HG02678 (cell line): Measurements from ENCODE around the gene SIX6.
"Not testable (repeated sequence)": the region's sequence is repeated elsewhere in the genome, so short reads cannot be mapped to it uniquely, and the experiment has no call there.

Experiments
- ATAC-seq: cut with Tn5 transposase; IDR thresholded peaks from one replicate; pipeline ENCODE4 v1.9.1; 2021; ENCODE audit warnings: mild to moderate bottlenecking, moderate library complexity; ENCODE audit not compliant: unreplicated experiment

SIX6 gene

DNA sequence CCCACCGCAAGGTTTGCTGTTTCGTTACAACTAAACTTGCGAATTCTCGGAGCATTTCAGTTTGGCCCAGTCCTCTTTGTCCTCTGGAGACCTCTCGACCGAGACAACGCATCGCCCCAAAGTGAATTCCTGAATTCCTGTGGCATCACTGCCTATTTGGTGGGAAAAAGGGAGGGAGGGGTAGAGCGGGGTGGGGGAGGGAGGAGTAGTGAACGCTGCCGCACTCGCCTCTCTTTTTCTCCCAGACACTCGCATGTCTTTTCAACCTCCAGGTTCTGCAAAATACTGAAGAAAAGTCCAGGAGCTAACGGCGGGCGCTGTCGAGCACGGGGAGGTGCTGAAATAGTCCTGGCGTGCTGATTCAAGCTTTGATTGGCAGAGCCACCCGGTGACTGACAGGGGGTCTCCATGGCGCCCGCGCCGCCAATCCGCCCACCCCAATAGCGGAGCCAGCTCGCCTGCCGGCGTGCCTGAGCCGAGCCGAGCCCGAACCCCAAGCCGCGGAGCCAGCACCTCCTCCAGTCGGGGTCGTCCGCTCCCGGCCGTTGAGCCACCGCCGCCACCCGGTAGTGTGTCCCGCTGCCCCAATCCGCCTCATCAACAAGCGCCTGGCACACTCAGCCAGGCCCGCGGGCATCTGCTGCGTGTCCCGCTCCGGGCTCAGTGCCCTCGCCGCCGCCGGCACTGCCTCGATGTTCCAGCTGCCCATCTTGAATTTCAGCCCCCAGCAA lies at the start of gene SIX6:
TSS of gene SIX6 (plus strand) at position 440 of the 731 bp plus-strand sequence. CDS start at position 693, 253 bp downstream.
- ATAC-seq = no peak

DNA sequence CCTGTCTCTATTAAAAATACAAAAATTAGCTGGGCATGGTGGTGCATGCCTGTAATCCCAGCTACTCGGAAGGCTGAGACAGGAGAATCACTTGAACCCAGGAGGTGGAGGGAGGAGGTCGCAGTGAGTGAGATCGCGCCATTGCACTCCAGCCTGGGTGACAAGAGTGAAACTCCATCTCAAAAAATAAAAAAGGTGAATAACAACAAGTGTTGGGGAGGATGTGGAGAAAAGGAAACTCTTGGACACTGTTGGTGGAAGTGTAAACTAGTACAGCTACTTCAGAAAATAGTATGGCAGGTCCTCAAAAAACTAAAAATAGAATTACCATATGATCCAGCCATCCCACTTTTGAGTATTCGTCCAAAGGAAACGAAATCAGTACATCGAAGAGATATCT lies 28.7 kb upstream of the SIX6 start:
- ATAC-seq = not testable (repeated sequence)

DNA sequence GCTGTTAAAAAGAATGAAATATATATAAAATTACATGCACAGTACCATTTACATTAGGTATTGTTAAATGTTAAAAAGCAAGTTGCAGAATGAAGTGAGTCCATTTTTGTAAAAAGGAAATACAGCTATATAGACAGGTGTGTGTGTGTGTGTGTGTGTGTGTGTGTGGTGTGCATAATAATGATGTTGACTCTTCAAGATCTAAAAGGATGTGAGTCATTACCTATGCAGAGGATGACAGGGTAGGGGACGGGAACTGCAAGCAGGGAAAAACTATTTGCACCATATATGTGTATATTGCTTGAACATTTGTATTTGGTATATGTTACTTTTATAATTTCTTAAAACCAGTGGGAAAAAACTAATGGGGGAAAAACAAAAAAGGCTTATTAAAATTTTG lies 26.2 kb upstream of the SIX6 start:
- no peak for ATAC-seq

GRCh38 chr14:60485057-60485597 lies 23.8 kb upstream of the SIX6 start:
- no peak for ATAC-seq

DNA sequence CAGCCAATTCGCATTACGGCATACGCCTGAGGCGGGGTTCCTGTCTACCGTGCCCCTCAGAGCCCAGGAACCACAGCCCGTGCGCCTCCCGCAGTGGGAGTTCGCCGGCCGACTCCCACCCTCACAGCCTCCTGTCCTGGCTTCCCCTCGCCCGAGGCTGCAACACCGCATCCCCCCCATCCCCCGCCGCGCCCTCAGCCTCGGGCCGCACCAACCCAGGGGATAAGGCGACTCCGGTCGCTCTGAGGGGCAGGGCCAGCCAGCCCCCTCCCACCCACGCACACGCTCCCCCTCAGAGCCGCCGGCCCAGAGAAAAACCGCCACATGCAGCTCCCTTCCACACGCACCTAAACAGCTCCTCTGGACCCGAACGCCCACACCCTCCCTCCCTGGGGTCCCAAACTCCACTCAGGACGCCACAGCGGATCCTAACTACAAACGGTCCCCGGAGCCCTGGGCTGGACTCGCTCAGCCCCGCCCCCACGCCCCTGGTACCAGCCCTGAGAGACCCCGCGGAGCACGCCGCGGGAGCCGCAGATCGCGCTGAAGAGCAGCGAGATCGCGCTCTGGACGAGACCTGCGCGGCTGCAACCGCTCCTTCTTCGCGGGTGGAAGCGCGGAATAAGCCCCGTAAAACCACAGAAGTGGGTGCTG lies 23.2 kb upstream of the SIX6 start, which contains the start of gene C14orf39:
TSS of gene C14orf39 (minus strand) at position 466 of the 654 bp plus-strand sequence. CDS start 985 bp downstream, outside the sequence.
- ATAC-seq = no peak

DNA sequence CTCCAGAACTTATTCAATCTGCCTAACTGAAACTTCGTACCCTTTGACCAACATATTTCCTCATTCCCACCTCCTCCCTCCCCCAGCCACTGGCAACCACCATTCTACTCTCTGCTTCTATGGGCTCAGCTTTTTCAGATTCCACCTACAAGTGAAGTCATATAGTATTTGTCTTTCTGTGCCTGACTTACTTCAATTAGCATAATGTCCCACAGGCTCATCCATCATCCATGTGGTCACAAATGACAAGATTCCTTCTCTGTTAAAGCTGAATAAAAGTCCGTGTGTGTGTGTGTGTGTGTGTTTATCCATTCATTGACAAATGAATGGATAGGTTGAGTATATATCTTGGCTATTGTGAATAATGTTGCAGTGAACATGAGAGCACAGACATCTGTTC lies 21.7 kb upstream of the SIX6 start:
- no peak for ATAC-seq

GRCh38 chr14:60488175-60488574 lies 20.8 kb upstream of the SIX6 start:
- ATAC-seq = no peak

- no peak for ATAC-seq
These were observed 18.7 kb upstream of the SIX6 start for GRCh38 chr14:60490270-60490669.

DNA sequence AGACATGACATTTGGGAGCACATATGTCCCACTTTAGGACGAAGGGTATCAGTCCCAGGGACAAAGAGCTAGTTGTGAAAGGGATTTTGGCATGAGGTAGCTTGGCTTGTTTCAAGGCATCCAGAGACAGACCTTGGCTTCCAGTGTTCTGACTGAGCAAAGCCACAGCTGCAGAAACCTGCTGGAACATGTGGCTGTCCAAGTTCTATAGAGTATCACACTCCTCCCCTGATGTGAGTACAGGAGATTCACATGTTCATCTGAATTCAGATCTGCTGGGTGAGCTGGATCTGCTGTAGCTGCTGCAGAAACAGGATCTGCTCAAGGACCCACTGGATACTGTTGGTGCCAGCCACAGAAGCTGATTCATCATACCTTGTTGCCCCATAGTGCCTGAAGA lies 13.0 kb upstream of the SIX6 start:
- no peak for ATAC-seq

DNA sequence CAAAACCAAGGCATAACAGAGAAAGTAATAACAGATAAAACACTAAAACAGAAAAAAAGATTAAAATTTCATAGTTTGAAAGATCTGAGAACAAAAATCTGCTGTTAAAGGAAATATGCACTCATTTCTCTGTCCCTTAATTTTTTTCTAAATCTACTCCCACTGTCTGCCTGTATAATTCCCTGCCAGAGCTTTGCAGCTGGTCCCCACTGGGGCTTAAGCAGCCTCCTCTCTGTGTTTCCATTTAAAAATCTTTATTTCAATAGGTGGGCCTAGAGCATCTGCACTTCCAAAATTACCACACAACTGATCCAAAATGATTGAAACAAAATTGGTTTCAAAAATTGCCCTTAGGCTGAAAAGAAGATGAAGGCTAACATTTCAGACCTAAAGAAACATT lies 6.4 kb upstream of the SIX6 start:
- no peak for ATAC-seq

- ATAC-seq = no peak
These were observed 3.5 kb upstream of the SIX6 start for GRCh38 chr14:60505448-60505847.

DNA sequence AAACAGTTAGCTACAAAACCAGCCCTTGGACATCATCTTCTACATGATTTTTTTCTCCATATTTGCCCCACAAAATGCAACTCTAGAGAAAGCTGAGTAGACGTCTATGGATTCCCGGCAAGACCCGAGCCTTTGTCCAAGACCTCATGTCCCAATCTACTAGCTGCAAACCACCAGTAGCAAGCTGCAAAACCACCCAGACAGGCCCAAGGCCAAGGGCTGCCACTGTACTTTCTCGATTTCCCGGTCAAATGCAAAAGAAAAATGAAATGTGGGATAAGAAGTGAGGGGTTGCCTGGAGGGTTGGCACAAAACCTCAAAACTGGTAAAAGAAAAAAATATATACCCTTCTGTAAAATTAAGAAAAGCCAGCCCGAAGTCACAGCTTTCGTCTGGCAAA lies 2.9 kb upstream of the SIX6 start:
- no peak for ATAC-seq

DNA sequence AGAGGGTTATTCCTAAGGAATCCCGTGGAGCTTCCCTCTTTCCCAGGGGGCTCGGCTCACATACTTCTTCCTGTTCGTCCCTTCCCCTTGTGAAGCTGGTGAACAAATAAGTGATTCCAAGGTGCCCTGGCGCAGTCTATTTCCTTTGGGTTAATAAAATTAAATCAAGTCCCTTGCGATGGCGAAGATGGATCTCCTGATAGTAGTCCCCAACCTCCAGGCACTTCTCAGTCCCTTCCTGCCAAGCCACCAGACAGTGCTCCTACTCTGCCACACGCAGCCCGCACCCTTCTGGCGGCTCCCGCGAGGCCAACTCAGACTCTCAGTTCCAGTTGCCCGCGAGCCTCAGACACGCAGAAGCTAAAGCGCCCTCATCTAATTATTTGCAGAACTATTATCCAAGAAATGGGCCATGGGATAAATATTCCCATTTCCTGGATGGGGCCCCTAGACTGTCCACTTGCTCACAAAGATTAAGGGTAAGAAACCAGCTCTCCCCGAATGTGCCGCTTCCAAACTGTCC lies 2.4 kb upstream of the SIX6 start:
- no peak for ATAC-seq

- no peak for ATAC-seq
These were observed 1.7 kb upstream of the SIX6 start for GRCh38 chr14:60506985-60507829.

DNA sequence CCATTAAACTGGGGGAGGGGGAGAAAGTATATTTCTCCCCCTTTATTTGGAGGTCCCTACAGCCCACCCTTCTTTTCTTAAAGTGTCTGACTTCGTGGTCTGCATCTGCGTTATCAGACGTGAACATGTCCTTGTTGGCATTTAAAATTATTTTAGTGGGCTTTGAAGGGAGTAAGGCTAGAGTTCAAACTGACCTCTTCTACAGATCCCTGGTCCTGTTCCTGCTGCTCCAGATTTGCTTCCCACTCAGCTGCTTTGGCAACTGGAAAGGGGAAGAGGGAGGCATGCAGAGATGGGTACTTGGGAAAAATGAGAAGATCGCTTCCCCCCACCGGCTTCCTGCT lies 611 bp upstream of the SIX6 start:
- no peak for ATAC-seq

DNA sequence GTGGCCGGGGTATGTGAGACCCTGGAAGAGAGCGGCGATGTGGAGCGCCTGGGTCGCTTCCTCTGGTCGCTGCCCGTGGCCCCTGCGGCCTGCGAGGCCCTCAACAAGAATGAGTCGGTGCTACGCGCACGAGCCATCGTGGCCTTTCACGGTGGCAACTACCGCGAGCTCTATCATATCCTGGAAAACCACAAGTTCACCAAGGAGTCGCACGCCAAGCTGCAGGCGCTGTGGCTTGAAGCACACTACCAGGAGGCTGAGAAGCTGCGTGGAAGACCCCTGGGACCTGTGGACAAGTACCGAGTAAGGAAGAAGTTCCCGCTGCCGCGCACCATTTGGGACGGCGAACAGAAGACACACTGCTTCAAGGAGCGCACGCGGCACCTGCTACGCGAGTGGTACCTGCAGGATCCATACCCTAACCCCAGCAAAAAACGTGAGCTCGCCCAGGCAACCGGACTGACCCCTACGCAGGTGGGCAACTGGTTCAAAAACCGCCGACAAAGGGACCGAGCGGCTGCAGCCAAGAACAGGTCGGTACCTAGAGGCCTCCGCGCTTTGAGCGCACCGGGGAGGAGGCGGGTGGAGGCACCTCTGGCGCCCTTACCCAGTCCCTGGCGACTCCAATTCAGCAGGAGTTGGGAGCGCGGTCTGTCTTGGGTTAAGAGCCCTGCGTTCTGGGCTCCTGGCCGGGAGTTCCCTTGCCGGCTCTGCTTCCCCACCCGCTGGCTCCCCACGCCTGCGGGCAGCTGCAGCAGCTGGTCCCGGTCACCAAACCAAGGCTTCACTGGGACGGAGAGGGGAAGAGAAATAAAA lies 700 bp downstream of the SIX6 start:
- no peak for ATAC-seq

DNA sequence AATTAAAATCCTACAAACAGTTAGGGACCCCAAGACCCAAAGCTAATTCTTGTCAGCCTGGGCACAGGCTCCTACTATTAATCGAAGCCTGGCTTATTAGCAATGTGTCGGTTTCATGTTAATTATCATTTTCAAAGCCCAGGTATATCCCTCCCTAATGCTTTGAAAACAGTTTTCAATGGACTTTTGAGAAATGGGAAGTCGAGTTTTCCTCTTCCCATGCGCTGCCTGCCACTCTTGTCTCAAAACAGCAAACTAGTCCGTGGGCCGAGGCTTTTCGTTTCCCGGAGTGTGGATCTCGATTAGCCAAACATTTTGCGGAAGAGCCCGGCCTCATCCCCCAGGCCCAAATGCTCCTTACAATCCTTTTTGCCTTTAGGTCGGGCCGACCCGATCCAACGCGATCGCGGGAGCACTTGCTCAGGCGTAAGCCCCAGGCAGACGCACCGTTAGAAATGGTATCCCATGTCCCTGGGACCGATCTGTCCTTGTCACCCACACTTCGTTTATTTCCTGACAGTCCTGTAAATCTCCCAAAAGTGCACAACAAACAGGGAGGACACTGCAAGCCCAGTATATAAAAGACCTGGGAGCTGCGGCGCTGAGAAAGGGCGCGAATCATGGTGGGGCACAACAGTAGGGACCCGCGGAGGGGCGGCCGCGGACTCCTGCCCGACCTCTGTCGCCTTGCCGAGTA lies 1.5 kb downstream of the SIX6 start:
- ATAC-seq = no peak

- ATAC-seq = no peak
These were observed 2.1 kb downstream of the SIX6 start for GRCh38 chr14:60510951-60511599.

- ATAC-seq = no peak
These were observed 3.2 kb downstream of the SIX6 start for GRCh38 chr14:60512126-60512525.
